OCI-LY7 (cell line): Measurements from ENCODE around the gene PTPRF. TPM values are rescaled to one million over a fixed set of nuclear protein-coding genes. Genes with fewer than 3 reads are reported as not detected.

Experiments used
- BruUV-seq: library from RNA; stranded (reverse); fragments of 400-500 nt; replicated peaks from 2 replicates; lab custom pipeline; 2021; lab: Mats Ljungman, UMichigan
- CTCF ChIA-PET: fragments of 300-600 bp; sonication (Branson Sonifier 250); formaldehyde crosslinking; loops from one replicate; lab custom pipeline; 2022; ENCODE audit warnings: antibody characterized with exemption; ENCODE audit not compliant: unreplicated experiment; lab: Charles Lee
- POLR2A ChIA-PET: fragments of 300-600 bp; sonication (Branson Sonifier 250); formaldehyde crosslinking; loops from one replicate; lab custom pipeline; 2022; ENCODE audit warnings: antibody characterized with exemption; lab: Charles Lee
- DNase-seq: peaks from one replicate; pipeline ENCODE4 v3.0.0-alpha.2; 2015; ENCODE audit warnings: low spot score
- H2AFZ ChIP-seq: fragments of 200-600 bp; sonication (generic), shearing (Covaris generic); 2 replicates; pipeline ENCODE4 v1.6.1; 2014; ENCODE audit warnings: mild to moderate bottlenecking, antibody characterized with exemption, low read length, moderate library complexity
- H3K27ac ChIP-seq: fragments of 200-600 bp; sonication (generic); 2 replicates; pipeline ENCODE4 v1.5.1; 2014; ENCODE audit warnings: mixed run types, low read depth, mild to moderate bottlenecking, moderate library complexity, low read length, inconsistent platforms; ENCODE audit not compliant: poor library complexity, severe bottlenecking
- H3K36me3 ChIP-seq: fragments of 200-600 bp; sonication (generic); 2 replicates; pipeline ENCODE4 v1.6.1; 2014; ENCODE audit warnings: mild to moderate bottlenecking, antibody characterized with exemption, low read length, moderate library complexity, mixed read lengths; ENCODE audit not compliant: insufficient read depth
- H3K4me1 ChIP-seq: fragments of 200-600 bp; sonication (generic); 2 replicates; pipeline ENCODE4 v1.5.1; 2014; ENCODE audit warnings: mild to moderate bottlenecking, low read length; ENCODE audit not compliant: insufficient read depth, poor library complexity, severe bottlenecking
- H3K4me2 ChIP-seq: fragments of 200-600 bp; sonication (generic); 2 replicates; pipeline ENCODE4 v1.6.1; 2014; ENCODE audit warnings: mild to moderate bottlenecking, low read length
- H3K4me3 ChIP-seq: fragments of 200-600 bp; sonication (generic); 2 replicates; pipeline ENCODE4 v1.5.1; 2014; ENCODE audit warnings: mild to moderate bottlenecking, low read depth, low read length; ENCODE audit not compliant: poor library complexity, severe bottlenecking
- H3K79me2 ChIP-seq: fragments of 200-600 bp; sonication (generic); 2 replicates; pipeline ENCODE4 v1.6.1; 2016; ENCODE audit warnings: low read depth, mild to moderate bottlenecking, low read length, moderate library complexity, mixed read lengths; ENCODE audit not compliant: insufficient read depth
- H3K9me2 ChIP-seq: fragments of 200-600 bp; sonication (generic); 2 replicates; pipeline ENCODE4 v1.6.1; 2016; ENCODE audit warnings: mild to moderate bottlenecking, low read length, mixed read lengths; ENCODE audit not compliant: insufficient read depth
- H3K9me3 ChIP-seq: fragments of 200-600 bp; sonication (generic); 2 replicates; pipeline ENCODE4 v1.6.1; 2014; ENCODE audit warnings: mild to moderate bottlenecking, mixed run types, low read length, mixed read lengths
- H4K20me1 ChIP-seq: fragments of 200-600 bp; sonication (generic); 2 replicates; pipeline ENCODE4 v1.6.1; 2014; ENCODE audit warnings: mild to moderate bottlenecking, antibody characterized with exemption, low read length, moderate library complexity, mixed read lengths; ENCODE audit not compliant: insufficient read depth
- CTCF ChIP-seq: fragments of 200-600 bp; sonication (generic); conservative IDR thresholded peaks from 2 replicates; pipeline ENCODE4 v1.5.1; 2014; ENCODE audit warnings: mild to moderate bottlenecking, antibody characterized with exemption, low read length, moderate library complexity, mixed read lengths
- EZH2phosphoT487 ChIP-seq: fragments of 200-600 bp; sonication (generic); IDR thresholded peaks from 2 replicates; pipeline ENCODE4 v1.6.1; 2018; ENCODE audit warnings: low read depth, borderline replicate concordance, mild to moderate bottlenecking, mixed run types, antibody characterized with exemption, low read length, moderate library complexity, mixed read lengths
- intact Hi-C: fragments of 100-400 bp; cut with micrococcal nuclease; formaldehyde crosslinking; loops from one replicate; pipeline ENCODE4 v1.10.0; 2022; ENCODE audit not compliant: unreplicated experiment
- total RNA-seq, 2 experiments: library from RNA; depleted of rRNA in 1 of 2; stranded (reverse); fragments of >200 nt in 1 of 2; shearing (Covaris generic) in 1 of 2; gene quantifications; 2 replicates each; pipeline ENCODE4 v1.2.3, GENCODE V29; 2014 to 2022

The PTPRF gene
- total RNA-seq, 2 experiments from 2014 or later = 0.06 to 0.48 TPM

- Histone ChIP-seq H3K27ac (no peak overlapping the region), H3K36me3 (no peaks in the 10 kb centered on the region), H3K4me3 (no peak overlapping the region), H2AFZ (no peak overlapping the region), H3K4me1 (no peaks in the 10 kb centered on the region), H3K9me2 (no peaks in the 10 kb centered on the region), H3K9me3 (no peaks in the 10 kb centered on the region), H4K20me1 (no peaks in the 10 kb centered on the region), H3K79me2 (no peaks in the 10 kb centered on the region), H3K4me2 (no peak overlapping the region)
- no peak for TF ChIP-seq CTCF
- TF ChIP-seq EZH2phosphoT487 = no peak
- intact Hi-C loops = no loop called here
- no peak for DNase-seq
- BruUV-seq = no TSS peak
- POLR2A ChIA-PET = interaction anchor here (0.6 kb wide), 1 partner anchor 82 kb away, joined by 4 read pairs; no protein-coding TSS in a partner anchor
- CTCF ChIA-PET = no interaction called here
Measured at GRCh38 chr1:43588592-43588991, 57.9 kb downstream of the PTPRF start.

GRCh38 chr1:43590388-43590925 is 59.8 kb downstream of the PTPRF start:
- H3K4me2 ChIP-seq = no peak overlapping the region
- POLR2A ChIA-PET = no interaction called here
- H3K4me1 ChIP-seq = no peaks in the 10 kb centered on the region
- no peak for TF ChIP-seq EZH2phosphoT487
- peak; percentile 27; the same call in 1 of the 2 replicates for TF ChIP-seq CTCF
- no peaks in the 10 kb centered on the region for H3K79me2 ChIP-seq
- no TSS peak for BruUV-seq
- no peak overlapping the region for H3K27ac ChIP-seq
- no peak overlapping the region for H3K4me3 ChIP-seq
- H2AFZ ChIP-seq = no peak overlapping the region
- DNase-seq = no peak
- H3K9me2 ChIP-seq = no peaks in the 10 kb centered on the region
- CTCF ChIA-PET = no interaction called here
- H4K20me1 ChIP-seq = no peaks in the 10 kb centered on the region
- no peaks in the 10 kb centered on the region for H3K9me3 ChIP-seq
- no peaks in the 10 kb centered on the region for H3K36me3 ChIP-seq
- intact Hi-C loops = no loop called here

- Histone ChIP-seq H3K79me2 (no peaks in the 10 kb centered on the region), H4K20me1 (no peaks in the 10 kb centered on the region), H3K9me3 (no peaks in the 10 kb centered on the region), H2AFZ (no peak overlapping the region), H3K27ac (no peak overlapping the region), H3K9me2 (no peaks in the 10 kb centered on the region), H3K4me3 (no peak overlapping the region), H3K4me1 (no peaks in the 10 kb centered on the region), H3K36me3 (no peaks in the 10 kb centered on the region), H3K4me2 (no peak overlapping the region)
- intact Hi-C loops = no loop called here
- DNase-seq = no peak
- no TSS peak for BruUV-seq
- ChIA-PET CTCF (no interaction called here), POLR2A (no interaction called here)
- TF ChIP-seq EZH2phosphoT487 (no peak), CTCF (no peak)
Measured at GRCh38 chr1:43591181-43591580, 60.5 kb downstream of the PTPRF start.
